AG10803 (cell line): ENCODE measurements around the gene YIF1A.

ENCODE experiments used
- DNase-seq: peaks from one replicate; pipeline ENCODE4 v3.0.0; 2010; ENCODE audit warnings: low read depth
- H3K4me3 ChIP-seq: 2 replicates; pipeline ENCODE4 v1.5.1; 2011; ENCODE audit warnings: mild to moderate bottlenecking, low read length, control low read depth
- CTCF ChIP-seq: conservative IDR thresholded peaks from 2 replicates; pipeline ENCODE4 v1.5.1; 2011; ENCODE audit warnings: mild to moderate bottlenecking, low read length, control low read depth, inconsistent platforms

YIF1A gene

GRCh38 chr11:66328302-66329144, 39.6 kb upstream of the YIF1A start:
- DNase-seq, result peak; percentile 75
- H3K4me3 ChIP-seq, result peak overlapping the region; percentile 2
- peak; percentile 92 for TF ChIP-seq CTCF

GRCh38 chr11:66328031-66328301, 39.0 kb upstream of the YIF1A start:
- no peak overlapping the region for H3K4me3 ChIP-seq
- no peak for DNase-seq
- TF ChIP-seq CTCF, result no peak

GRCh38 chr11:66327171-66328030, 38.5 kb upstream of the YIF1A start:
- TF ChIP-seq CTCF, result 0 out of 2 replicates have a peak, but pooled peaks have one; percentile 17
- DNase-seq, result peak; percentile 68
- H3K4me3 ChIP-seq, result no peak overlapping the region; the same call in 1 of the 2 replicates

- TF ChIP-seq CTCF, result no peak
- no peak overlapping the region; the same call in 1 of the 2 replicates for H3K4me3 ChIP-seq
- peak; percentile 77 for DNase-seq
Measured at GRCh38 chr11:66326261-66327111, 37.5 kb upstream of the YIF1A start.

- peak; percentile 9 for DNase-seq
- no peak for TF ChIP-seq CTCF
- H3K4me3 ChIP-seq, result no peak overlapping the region
Measured at GRCh38 chr11:66325263-66325671, 36.3 kb upstream of the YIF1A start.

- TF ChIP-seq CTCF, result no peak
- DNase-seq, result peak; percentile 75
Measured at GRCh38 chr11:66324664-66325063, 35.7 kb upstream of the YIF1A start.

More at GRCh38 chr11:66324664-66325063, 35.7 kb upstream of the YIF1A start:
- no peak overlapping the region for H3K4me3 ChIP-seq
